HG02970 (cell line): ENCODE measurements around the gene ANKS4B.
"Not testable (repeated sequence)": the region's sequence is repeated elsewhere in the genome, so short reads cannot be mapped to it uniquely, and the experiment has no call there.

ENCODE experiments used
- ATAC-seq: cut with Tn5 transposase; IDR thresholded peaks from one replicate; pipeline ENCODE4 v1.9.1; 2021; ENCODE audit warnings: mild to moderate bottlenecking, moderate library complexity, moderate number of reproducible peaks; ENCODE audit not compliant: unreplicated experiment, low FRiP score

ANKS4B gene, protein sequence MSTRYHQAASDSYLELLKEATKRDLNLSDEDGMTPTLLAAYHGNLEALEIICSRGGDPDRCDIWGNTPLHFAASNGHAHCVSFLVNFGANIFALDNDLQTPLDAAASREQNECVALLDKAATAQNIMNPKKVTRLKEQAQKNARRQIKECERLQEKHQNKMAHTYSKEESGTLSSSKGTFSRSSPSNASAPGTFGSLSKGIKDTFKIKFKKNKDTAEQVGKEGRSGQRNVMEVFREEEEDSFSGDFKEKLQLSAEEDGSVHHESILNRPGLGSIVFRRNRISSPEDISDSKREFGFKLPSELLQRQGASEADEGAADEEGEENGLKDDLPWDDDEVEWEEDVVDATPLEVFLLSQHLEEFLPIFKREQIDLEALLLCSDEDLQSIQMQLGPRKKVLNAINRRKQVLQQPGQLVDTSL

DNA sequence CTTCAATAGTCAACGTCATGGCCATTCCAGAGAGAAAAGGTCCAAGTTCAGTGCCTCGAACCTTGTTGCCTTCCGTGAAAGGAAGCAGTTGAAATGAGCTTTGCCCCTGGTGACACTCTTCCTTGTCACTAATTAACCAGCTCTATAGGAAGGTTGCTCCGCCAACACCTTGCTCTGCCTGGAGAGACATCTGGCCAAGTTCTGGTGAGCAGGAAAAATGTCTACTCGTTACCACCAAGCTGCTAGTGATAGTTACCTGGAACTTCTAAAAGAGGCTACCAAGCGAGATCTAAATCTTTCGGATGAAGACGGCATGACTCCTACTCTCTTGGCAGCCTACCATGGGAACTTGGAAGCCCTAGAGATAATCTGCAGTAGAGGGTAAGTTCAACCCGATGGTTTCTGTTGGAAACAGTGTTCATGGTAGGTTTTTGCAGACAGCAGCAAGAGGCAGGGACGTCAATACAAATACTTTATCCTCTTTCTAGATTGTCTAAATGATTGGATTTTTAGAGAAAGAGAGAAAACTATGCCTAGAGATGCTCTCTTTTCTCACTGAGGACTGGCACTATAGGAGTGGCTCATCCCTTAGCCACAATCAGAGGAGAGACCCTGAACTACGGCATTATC, at the start of gene ANKS4B:
ANKS4B (plus strand) TSS at position 179 of the 630 bp plus-strand sequence; CDS start at position 218, 39 bp downstream.
- ATAC-seq: no peak

DNA sequence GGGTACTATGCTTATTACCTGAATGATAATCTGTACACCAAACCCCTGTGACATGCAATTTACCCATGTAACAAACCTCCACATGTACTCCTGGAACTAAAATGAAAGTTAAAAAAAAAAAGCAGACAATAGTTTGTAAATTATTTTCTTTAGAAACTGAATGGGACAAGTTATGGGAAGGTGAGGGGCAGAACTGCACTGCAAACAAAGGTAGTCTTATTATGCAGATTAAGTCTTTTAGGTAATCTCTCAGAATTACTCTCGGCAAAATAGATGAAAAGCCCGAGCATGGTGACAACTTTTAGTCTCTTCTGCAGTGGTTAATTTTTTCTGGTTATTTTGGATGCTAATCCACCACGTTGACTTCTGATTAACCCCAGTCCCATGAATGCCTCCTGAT, 49.5 kb upstream of the ANKS4B start:
- no peak for ATAC-seq

DNA sequence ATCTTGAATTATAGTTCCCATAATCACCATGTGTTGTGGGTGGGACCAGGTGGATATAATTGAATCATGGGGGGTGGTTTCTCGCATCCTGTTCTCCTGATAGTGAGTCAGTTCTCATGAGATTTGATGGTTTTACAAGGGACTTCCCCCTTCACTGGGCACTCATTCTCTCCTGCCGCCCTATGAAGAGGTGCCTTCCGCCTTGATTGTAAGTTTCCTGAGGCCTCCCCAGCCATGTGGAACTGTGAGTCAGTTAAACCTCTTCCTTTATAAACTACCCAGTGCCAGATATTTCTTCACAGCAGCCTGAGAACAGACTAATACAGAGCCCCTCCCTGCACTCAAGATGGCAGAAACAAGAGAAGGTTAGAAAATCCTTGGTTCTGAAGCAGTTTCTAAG, 48.7 kb upstream of the ANKS4B start:
- no peak for ATAC-seq

DNA sequence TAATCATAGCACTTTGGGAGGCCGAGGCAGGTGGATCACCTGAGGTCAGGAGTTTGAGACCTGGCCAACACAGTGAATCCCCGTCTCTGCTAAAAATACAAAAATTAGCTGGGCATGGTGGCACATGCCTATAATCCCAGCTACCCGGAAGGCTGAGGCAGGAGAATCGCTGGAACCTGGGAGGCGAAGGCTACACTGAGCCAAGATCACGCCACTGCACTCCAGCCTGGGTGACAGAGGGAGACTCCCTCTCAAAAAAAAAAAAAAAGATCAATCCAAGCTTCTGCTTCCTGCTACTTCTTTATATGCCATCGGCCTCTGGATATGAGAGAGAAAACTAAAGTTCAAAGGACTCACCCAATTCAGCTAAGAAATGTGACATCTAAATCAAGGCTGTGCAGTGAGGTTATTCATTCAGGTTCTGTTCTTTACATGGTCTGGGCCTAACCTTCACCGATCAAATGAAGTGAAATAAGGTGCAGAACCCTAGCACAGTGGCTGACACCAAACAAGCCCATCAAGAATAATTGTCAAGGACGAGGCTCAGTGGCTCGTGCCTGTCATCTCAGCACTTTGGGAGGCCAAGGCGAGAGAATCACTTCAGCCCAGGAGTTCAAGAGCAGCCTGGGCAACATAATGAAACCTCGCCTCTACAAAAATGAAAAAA, 47.7 kb upstream of the ANKS4B start:
- no peak for ATAC-seq

DNA sequence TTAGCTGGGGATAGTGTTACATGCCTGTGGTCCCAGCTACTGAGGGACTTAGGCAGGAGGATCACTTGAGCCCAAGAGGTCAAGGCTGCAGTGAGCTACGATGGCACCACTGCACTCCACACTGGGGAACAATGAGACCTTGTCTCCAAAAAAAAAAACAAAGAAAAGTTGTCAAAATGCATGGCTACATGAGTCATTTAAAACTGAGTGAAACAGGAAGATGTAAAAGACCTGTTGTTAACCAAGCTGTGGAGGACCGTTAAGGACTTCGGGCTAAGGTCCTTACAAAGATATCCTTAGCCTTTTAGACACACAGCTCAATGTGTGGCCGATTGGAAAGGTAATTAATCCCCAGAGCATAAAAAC, 47.2 kb upstream of the ANKS4B start:
- ATAC-seq: no peak

DNA sequence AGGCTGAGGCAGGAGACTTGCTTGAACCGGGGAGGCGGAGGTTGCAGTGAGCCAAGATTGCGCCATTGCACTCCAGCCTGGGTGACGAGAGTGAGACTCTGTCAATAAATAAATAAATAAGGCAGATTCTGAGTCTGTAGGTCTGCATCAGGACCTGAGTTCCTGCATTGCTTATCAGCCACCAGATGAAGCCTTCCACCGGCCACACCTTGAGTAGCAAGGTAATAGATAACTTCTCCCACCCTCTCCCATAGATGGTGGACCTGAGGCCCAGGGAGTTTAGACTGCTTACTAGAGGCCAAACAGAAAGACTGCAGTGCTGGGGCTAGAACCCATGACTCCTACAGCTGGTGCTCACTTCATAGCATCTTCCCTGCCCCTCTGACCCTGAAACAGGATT, 44.2 kb upstream of the ANKS4B start:
- ATAC-seq: no peak

DNA sequence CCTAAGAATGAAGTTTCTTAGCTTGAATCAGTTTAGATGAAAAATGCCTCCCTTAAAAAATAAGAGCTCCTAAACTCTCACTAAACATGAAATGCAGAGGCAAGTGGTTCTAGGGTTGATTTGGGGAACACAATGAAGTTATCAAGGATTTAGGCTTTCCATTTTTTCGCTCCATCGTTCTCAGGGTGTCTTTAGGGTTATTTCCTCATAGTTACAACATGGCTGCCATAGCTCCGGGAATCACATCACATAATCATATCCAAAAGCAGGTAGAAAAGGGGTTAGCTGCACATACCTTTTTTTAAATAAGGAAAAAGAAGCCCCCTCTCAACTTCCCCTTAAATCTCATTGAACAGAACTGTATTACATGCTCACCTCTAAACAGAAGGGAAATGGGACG, 43.5 kb upstream of the ANKS4B start:
- no peak for ATAC-seq

DNA sequence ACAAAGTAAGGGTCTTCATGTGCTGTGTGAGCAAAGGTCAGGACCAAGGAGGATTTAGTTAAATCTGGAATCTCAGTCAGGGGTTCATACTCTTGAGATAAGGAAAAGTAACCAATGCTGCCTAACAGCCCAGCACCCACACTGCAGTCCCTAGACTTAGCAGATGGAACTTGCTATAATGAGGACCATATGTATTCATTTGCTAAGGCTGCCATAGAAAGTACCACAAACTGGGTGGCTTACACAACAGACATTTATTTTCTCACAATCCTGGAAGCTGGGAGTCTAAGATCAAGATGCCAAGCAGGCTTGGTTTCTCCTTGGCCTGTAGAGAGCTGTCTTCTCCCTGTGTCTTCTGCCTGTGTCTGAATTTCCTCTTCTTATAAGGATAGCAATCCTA, 42.9 kb upstream of the ANKS4B start:
- no peak for ATAC-seq

DNA sequence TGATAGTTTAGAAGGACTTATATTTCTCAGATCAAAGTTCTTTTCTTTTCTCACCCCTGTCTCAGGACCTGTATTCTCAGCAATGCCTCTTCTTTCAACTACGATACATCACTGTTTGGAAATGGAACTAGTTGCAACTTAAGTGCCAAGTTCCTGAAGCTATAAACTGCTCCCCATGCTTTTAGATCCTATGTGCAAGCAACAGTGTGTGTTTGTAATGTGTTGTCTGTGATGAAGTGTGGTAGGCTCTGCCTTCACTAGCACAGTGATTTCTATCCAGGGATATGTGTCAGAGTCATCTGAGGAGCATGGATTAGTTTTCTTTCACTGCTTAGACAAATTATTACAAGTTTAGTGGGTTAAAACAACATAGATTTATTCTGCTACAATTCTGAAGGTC, 40.5 kb upstream of the ANKS4B start:
- no peak for ATAC-seq

DNA sequence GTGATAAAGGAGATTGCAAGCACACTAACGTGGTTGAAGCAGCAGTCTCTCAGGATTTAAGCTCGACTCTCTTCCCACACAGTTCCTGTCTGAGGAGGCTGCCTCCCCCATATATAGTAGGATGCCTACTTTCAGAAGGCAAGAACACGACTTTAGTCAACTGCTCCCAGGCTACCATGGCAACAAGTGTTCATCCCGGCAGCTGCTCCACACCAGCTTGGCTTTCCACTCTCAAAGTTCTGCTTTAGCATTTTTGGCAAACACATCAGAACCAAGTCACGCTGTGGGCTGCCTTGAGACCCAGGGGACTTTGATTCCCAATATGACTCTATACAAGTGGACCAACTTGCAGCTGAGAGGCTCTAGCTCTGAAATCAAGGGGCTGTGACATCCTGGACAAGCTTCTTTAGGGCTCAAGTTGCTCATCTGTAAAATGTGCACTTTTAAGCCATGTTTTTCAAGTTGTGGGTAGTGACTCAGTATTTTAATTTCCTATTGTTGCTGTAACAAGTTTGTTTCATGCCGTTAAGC, 38.7 kb upstream of the ANKS4B start:
- no peak for ATAC-seq

DNA sequence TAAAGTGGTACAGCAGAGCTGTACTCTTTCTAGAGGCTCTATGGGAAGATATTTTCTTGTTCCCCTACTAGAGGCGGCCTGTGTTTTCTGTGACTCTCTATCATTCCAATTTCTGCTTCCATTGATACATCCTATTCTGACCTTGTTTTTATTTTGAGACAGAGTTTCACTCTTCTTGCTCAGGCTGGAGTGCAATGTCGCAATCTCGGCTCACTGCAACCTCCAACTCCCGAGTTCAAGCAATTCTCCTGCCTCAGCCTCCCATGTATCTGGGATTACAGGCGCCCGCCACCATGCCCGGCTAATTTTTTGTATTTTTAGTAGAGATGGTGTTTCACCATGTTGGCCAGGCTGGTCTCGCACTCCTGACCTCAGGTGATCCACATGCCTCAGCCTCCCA, 38.2 kb upstream of the ANKS4B start:
- ATAC-seq: not testable (repeated sequence)

DNA sequence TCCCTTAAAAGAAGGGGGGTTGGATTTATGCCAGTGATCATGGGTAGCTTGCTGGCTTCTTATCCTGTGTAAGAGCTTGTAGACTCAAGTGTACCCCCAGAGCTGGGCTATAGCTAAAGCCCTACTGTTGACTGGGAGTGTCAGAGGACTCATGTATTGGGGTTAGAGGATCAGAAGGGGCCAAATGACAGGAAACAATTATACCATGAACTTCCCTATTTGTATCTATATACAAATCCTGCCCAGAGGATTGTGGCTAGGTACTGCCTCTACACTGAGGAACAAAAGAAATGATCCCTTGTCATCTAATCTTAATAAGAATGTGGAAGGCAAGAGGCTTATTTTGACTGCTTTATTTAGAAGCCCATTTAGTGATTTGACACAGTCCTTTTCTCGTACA, 36.4 kb upstream of the ANKS4B start:
- ATAC-seq: no peak

DNA sequence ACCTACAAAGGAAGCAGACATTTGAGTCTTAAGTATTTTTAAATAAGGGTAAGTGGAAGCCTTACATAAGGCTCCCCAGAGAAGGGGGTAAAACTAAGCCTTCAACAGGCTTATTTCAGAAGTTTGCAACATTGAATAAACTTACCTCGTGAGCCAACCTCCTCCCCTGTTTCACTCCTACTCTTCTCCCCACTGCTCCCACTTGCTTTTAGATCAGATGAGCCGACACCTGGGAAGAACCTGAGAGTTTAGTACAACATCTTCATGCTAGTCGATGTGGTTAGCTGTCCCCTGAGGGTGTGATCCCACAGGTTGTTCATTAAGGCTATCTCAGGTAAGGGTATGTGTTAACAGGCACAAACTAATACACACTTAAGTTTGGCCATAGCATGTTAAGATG, 35.9 kb upstream of the ANKS4B start:
- no peak for ATAC-seq

DNA sequence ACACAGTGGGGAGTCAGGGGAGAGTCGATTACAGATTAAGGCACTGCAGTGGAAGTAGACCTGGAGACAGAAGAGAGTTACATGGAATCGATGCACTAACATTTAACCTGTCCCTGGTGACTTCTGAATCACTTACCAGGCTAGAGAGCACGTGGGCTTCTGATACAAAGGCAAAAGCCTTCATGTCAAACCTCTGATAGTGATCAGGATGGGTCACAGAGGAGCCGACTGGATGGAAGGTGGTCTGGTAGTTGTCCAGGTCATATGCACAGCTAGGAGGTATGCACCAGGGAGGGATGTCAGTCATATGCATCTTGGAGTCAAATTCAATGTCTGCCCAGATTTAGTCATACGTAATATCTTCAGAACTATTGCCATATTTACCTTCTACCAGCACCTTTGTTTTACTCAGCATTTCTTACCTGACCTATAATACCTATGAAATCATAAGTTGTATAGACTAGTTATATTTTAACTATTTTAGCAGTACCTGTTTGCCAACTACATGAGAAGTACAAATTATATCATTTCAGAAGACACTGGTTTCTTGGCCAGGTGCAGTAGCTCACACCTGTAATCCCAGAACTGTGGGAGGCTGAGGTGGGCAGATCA, 33.8 kb upstream of the ANKS4B start:
- ATAC-seq: no peak

DNA sequence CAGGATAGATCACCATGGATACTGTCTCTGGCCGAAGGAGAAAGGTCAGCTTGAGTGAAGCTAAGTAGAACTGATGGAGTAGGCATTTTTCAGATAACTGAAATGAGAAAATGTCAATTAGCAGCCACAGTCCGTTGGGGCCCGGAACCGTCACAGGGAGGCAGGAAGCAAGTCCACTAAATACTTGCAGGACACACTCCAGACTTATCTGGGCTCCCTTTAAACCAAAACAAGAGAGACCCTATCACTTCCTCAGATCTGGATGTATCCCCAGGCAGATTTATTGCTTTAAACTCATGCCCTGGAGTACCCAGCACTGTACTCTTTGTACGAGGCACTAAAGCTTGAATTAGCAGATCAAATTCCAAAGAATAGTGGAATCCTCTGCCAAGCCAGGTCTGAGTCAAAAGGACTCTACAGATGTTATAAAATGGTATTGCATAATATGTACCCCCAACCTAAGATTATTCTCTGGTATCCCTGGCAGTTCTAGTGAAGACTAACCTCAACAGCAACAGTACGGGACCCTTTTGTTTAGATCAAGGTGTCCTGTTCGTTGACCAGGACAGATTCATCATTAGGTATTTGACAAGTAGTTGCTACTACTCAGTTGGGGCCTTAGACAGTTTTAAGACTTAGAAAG, 30.2 kb upstream of the ANKS4B start:
- no peak for ATAC-seq

DNA sequence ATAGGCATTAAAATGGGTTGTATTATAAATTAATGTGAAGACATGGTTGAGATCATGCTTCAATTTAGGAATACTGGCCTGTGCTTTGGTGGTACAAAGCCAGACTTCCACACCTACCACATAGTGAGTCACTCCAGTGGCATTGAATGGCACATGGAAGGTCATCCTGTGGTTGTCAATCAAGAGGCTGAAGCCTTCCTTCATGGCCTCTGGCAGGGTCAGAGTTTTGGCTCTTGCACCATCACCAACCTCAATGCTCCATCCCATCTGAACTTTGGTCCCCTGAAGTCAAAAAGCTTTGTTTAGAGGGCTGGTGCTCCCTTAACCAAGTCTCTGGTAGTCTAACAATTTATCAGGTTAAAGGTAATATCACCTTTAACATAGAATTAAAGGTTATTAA, 28.2 kb upstream of the ANKS4B start:
- ATAC-seq: no peak

DNA sequence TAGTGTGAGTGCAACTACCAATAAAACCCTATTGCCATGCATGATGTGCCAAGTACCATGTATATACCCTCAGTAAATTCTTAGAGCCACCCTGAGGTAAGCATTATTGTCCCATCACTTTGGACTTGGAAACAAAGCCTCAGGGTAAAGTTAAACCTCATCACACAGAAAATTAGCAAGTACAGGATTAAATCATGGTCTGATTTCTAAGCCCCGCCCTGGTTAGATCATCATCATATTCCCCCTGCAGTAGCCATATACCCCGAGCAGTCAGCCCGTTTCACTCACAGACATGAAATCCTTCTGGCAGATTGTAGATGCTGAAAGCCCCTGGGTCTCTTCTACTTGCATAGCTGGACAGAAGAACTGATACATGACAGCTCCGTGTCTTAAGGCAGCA, 26.9 kb upstream of the ANKS4B start:
- no peak for ATAC-seq

DNA sequence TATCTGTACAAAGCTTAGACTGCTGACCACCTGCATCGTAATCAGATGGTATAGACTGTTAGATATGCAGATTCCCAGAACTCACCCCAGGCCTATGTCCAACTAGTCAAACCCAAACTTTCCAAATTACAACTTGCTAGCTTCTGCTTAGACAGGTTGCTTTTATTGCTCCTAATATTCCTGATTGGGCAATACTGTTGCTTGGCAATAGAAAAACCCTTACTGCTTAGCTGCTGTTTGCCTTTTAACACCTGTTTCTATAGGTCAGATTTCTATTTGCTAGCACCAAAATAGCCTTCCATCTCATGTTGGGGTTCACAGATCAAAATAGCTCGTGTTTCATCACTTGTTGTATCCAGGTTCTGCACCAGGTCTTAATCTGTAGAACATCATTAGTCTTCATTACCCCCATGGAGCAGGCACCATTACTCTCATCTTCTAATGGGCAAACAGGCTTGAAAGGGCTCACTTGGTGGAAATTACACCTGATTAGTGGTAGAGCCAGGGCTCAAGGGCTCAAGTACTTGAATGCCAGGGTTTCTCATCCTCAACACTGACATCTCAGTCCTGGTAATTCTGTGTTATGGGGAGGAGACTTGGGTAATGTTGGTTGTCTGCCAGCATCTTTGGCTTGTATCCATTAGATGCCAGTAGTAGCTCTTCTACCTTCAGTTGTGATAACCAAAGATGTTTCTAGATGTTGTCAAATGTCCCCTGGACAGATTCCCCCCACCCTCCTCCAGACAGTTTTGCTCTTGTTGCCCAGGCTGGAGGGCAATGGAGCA, 24.9 kb upstream of the ANKS4B start:
- ATAC-seq: no peak

DNA sequence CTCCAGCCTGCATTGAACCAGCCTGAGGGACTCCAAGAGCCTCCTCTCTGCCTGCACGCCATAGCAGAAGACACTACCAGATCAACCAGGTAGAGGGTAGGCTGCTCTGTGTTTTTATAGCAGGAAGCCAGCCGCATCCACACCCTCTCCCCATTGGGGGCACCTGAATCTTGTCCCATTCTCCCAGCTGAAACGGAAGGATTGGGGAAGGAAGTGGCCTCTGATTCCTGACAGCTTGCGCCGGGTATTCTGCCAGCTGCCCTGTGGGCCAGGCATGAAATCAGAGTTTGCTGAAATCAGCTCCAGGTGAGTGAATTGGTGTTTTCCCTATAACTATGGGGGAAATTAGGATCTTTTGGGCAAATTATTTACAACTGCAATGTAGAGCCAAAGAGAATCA, 22.0 kb upstream of the ANKS4B start, which contains the start of gene ZP2:
ZP2 (minus strand) TSS at position 89 of the 400 bp plus-strand sequence; CDS start at position 62, 27 bp downstream.
- no peak for ATAC-seq

DNA sequence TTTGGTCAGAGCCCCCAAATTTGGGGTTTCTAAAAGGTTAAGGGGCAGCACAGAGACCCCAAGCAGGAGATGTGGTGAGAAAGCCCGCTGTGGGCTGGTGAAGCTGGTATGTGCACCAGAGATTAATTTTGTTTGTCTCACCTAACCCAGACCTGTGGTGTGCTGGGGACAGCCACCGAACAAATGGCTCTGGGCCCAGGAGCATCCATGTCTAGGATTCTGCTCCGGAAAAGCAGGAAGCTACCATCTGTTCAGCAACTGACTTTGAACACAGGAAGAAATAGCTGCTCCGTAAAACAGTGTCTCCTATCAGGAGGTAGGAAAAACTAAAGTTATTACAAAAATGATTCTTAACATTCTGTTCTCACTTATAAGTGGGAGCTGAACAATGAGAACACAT, 19.4 kb upstream of the ANKS4B start:
- no peak for ATAC-seq
